Muscle of leg (tissue), 11 donors: Measurements from ENCODE around the gene FAM131C. TPM values are rescaled to one million over a fixed set of nuclear protein-coding genes. Genes with fewer than 3 reads are reported as not detected.

Experiments used
- DNase-seq: peaks from one replicate; pipeline ENCODE4 v3.0.0; 2013
- H3K27ac ChIP-seq: one replicate; pipeline ENCODE4 v1.5.1; 2013; ENCODE audit warnings: mild to moderate bottlenecking, low read length, control low read depth
- H3K27me3 ChIP-seq: one replicate; pipeline ENCODE4 v1.6.1; 2013; ENCODE audit warnings: low read length; ENCODE audit not compliant: control insufficient read depth, insufficient read depth
- H3K36me3 ChIP-seq: one replicate; pipeline ENCODE4 v1.6.1; 2013; ENCODE audit warnings: low read length; ENCODE audit not compliant: control insufficient read depth, insufficient read depth
- H3K4me1 ChIP-seq: one replicate; pipeline ENCODE4 v1.6.1; 2013; ENCODE audit warnings: low read length; ENCODE audit not compliant: control insufficient read depth, insufficient read depth
- H3K4me3 ChIP-seq: one replicate; pipeline ENCODE4 v1.5.1; 2013; ENCODE audit warnings: low read length, control low read depth
- H3K9me3 ChIP-seq: replicated peaks from 2 replicates; pipeline ENCODE4 v1.6.1; 2013; ENCODE audit warnings: low read depth, low read length; ENCODE audit not compliant: control insufficient read depth
- WGBS: methylation state at CpG from one replicate; pipeline ENCODE4 v1.1.5; 2013; ENCODE audit warnings: missing lambda C conversion rate; ENCODE audit not compliant: insufficient coverage; 5-methylcytosine and 5-hydroxymethylcytosine counted together
- polyA plus RNA-seq, 8 donors: library from polyadenylated mRNA; unstranded; fragments of 120-200 nt; gene quantifications; one replicate each; pipeline versions ENCODE4 v1.2.1 to v1.2.3, GENCODE V29; 2013; ENCODE audit warnings: inconsistent platforms in 1 of 8, low replicate concordance in 1 of 8; ENCODE audit not compliant: insufficient read length in 8 of 8, insufficient read depth in 1 of 8
- total RNA-seq: library from RNA; stranded (reverse); fragments of 120-200 nt; gene quantifications from one replicate; pipeline ENCODE4 v1.2.4, GENCODE V29; 2013

The FAM131C gene
- total and polyA plus RNA-seq, 9 donors: 0.09 to 0.53 (median 0.12) TPM; not detected in 2

DNA sequence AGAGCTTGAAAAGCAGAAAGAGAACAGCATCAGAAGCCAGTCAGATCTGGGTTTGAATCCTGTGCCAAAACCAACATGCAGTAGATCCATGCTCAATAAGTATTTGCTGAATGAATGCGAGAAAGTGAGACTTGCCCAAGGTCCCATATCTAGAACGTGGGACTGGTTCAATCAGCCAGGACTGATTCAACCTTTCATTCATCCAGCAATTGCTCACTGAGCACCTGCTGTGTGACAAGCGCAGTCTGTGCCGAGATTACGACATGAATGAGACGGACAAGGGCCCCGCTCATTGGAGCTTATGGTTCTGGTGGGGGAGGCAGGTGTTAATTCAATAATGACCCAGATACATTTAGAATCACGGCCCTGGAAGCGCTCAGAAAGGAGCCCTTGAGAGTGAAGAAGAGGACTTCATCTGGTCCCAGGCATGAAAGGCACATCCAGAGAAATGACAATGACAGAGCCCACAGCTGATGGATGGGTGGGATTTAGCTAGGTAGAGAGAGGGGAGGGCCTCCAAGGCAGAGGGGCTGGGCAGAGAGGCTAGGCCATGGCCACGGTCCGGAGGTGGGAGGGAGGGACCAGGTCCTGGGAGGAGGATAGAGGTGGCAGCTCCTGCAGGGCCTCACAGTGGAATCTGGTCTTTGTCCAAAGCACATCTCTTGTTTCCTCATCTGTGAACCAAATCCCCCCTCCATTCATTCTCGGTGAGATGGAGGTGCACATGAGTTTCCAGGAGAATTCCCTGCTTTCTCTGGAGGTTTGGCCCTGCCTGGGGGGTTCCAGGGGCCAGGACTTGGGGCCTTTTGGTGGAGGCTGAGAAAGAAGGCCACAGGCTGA lies 4.2 kb upstream of the FAM131C start:
- no peak for DNase-seq
- Histone ChIP-seq H3K27me3 (peaks cover 12% of the 10 kb centered on the region), H3K9me3 (no peaks in the 10 kb centered on the region), H3K4me3 (no peak overlapping the region), H3K4me1 (peaks cover 15% of the 10 kb centered on the region), H3K27ac (no peak overlapping the region), H3K36me3 (no peaks in the 10 kb centered on the region)
- WGBS: 82% methylated on average over 7 of the region's 12 CpGs

- Histone ChIP-seq H3K27me3 (peaks cover 20% of the 10 kb centered on the region), H3K4me1 (peaks cover 15% of the 10 kb centered on the region), H3K27ac (no peak overlapping the region), H3K9me3 (no peaks in the 10 kb centered on the region), H3K4me3 (no peak overlapping the region), H3K36me3 (no peaks in the 10 kb centered on the region)
- 84% methylated on average over 11 of the region's 11 CpGs for WGBS
- DNase-seq: no peak
Observed at GRCh38 chr1:16076865-16077238, 3.4 kb upstream of the FAM131C start.

- Histone ChIP-seq H3K27me3 (peaks cover 20% of the 10 kb centered on the region), H3K36me3 (no peaks in the 10 kb centered on the region), H3K4me3 (no peak overlapping the region), H3K27ac (no peak overlapping the region), H3K4me1 (peaks cover 15% of the 10 kb centered on the region), H3K9me3 (no peaks in the 10 kb centered on the region)
- WGBS: 72% methylated on average over 13 of the region's 14 CpGs
- no peak for DNase-seq
Observed at GRCh38 chr1:16076031-16076864, 2.8 kb upstream of the FAM131C start.

DNA sequence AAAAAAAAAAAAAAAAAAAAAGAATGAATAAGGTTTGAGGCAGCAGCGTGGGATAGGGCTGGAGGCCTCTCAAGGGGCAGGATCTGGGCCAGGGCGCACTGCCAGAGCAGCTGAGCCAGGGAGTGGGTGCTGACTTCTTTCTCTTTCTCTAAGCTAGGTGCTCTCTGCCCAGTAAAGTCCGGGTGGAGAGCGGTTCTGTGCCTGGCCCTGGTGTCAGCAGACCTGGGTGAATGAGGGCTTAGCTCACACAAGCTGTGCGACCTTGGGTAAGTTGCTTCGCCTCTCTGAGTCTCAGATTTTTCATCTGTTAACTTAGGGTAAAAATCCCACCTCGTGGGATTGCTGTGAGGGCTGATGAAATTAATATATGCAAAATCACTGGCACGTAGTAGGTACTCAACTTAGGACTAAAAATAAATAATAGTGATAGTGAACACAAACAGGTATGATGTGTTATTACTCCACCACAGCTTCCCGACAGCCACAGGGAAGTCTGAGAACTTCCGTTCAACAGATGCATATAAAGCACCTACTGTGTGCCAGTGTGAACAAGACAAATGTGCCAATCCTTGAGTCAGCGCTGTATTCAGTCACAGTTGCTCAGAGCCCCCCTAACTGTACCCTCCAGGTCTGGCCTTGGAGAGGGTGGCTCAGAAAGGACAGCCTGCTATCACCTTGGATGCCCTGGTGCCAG lies 2.0 kb upstream of the FAM131C start:
- no peak for DNase-seq
- WGBS: 71% methylated on average over 5 of the region's 11 CpGs
- no peak overlapping the region for H3K4me3 ChIP-seq
- H3K36me3 ChIP-seq: no peaks in the 10 kb centered on the region
- peaks cover 20% of the 10 kb centered on the region for H3K27me3 ChIP-seq
- no peak overlapping the region for H3K27ac ChIP-seq
- H3K9me3 ChIP-seq: no peaks in the 10 kb centered on the region
- peaks cover 15% of the 10 kb centered on the region for H3K4me1 ChIP-seq

DNA sequence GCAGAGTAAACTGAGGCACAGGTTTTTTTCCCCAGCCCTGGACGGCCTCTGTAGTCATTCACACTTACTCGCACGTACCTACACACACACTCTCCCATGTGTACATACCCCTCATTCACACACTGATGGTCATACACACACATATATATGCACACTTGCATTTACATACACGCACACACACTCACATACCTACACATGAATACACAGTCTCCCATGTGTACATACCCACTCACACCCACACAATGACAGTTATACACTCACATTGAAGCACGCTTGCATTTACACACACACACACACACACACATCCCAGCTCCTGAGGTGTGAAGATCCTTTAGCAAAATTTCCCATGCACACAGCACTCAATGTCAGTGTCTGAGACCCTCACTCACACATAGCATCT lies 766 bp upstream of the FAM131C start:
- Histone ChIP-seq H3K9me3 (no peaks in the 10 kb centered on the region), H3K4me3 (no peak overlapping the region), H3K4me1 (peaks cover 12% of the 10 kb centered on the region), H3K27ac (no peak overlapping the region), H3K36me3 (no peaks in the 10 kb centered on the region), H3K27me3 (peaks cover 23% of the 10 kb centered on the region)
- DNase-seq: no peak
- WGBS: 85% methylated on average over 5 of the region's 5 CpGs

DNA sequence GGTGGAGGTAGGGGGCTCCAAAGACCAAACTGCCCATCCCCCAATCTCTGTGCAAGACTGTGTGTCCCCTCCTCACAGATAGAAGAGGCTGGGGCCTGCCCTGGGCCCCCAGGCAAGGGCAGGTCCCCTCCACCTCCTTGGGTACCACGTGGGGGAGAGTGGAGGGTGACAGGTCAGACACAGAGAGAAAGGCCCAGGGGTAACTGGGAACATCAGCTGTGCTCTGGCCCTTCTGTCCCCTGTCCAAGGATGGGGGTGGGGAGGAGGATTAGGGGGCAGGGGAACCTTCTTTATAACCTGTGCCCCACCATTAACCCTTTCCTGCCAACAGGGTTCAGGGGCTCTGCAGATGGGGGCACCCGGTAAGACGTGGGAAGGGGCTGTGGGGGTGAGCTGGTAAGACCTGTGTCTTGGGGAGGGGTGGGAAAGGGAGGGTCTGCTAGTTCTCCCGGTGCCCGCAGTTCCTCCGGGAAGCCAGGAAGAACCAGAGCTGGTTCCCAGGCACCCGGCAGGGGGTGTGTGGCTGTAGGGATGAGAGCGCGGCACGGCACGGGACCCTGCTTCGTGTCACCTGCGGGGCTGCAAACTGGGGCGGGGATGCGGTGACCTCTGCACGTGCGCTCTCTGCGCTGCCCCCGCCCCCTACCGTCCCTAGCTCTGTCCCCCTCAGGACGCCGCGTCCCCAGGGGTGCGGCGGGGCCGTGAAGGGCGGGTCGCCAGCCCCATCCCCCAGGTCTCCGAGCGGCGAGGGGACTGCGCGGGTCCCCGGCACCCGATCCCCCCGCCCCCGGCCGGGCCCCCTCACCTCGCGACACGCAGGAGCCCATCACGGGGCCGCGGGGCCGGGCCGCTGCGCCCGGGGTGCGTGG lies 601 bp downstream of the FAM131C start:
- Histone ChIP-seq H3K9me3 (no peaks in the 10 kb centered on the region), H3K4me1 (peaks cover 18% of the 10 kb centered on the region), H3K27me3 (peaks cover 25% of the 10 kb centered on the region), H3K4me3 (no peak overlapping the region), H3K27ac (no peak overlapping the region), H3K36me3 (no peaks in the 10 kb centered on the region)
- no peak for DNase-seq
- WGBS: 3% methylated on average over 40 of the region's 49 CpGs

GRCh38 chr1:16072095-16072494 lies 1.4 kb downstream of the FAM131C start:
- 58% methylated on average over 2 of the region's 5 CpGs for WGBS
- Histone ChIP-seq H3K4me3 (no peak overlapping the region), H3K27me3 (peaks cover 25% of the 10 kb centered on the region), H3K4me1 (peaks cover 25% of the 10 kb centered on the region), H3K36me3 (no peaks in the 10 kb centered on the region), H3K27ac (no peak overlapping the region), H3K9me3 (no peaks in the 10 kb centered on the region)
- DNase-seq: no peak

DNA sequence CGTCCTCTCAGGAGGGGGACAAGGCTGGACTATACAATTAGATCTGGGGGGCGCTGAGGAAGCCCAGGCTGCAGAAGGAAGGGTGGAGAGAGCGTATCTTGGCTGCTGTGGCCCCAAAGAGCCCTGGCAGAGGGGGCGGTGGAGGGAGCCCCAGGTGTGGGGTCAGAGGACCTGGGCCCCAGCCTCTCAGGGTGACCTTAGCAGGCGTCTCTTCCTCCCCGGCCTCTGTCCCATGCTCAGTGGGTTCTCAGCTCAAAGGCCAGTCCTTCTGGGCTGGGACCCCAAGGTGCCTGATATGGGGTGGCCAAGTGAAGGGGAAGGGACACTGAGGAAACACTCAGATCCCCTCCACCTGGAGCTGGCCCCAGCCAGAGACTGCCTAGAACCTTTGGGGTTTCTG lies 1.8 kb downstream of the FAM131C start:
- Histone ChIP-seq H3K36me3 (no peaks in the 10 kb centered on the region), H3K4me3 (no peak overlapping the region), H3K9me3 (no peaks in the 10 kb centered on the region), H3K27ac (no peak overlapping the region), H3K4me1 (peaks cover 30% of the 10 kb centered on the region), H3K27me3 (peaks cover 25% of the 10 kb centered on the region)
- WGBS: 81% methylated on average over 6 of the region's 6 CpGs
- DNase-seq: no peak

GRCh38 chr1:16070640-16071355 lies 2.7 kb downstream of the FAM131C start:
- Histone ChIP-seq H3K9me3 (no peaks in the 10 kb centered on the region), H3K36me3 (no peaks in the 10 kb centered on the region), H3K27ac (no peak overlapping the region), H3K27me3 (peaks cover 25% of the 10 kb centered on the region), H3K4me3 (no peak overlapping the region), H3K4me1 (peaks cover 30% of the 10 kb centered on the region)
- 64% methylated on average over 2 of the region's 9 CpGs for WGBS
- DNase-seq: no peak
